GM12891 (cell line): ENCODE data around the gene SDC4.

Experiments
- POLR2A ChIP-seq: IDR thresholded peaks from 2 replicates; pipeline ENCODE4 v1.6.1; 2011; ENCODE audit warnings: low read depth, low read length, control low read depth
- POLR2AphosphoS5 ChIP-seq: IDR thresholded peaks from 2 replicates; pipeline ENCODE4 v1.6.1; 2011; ENCODE audit warnings: low read depth, low read length, control low read depth
- SPI1 ChIP-seq: IDR thresholded peaks from 2 replicates; pipeline ENCODE4 v1.6.1; 2011; ENCODE audit warnings: low read depth, low read length, control low read depth
- TAF1 ChIP-seq: IDR thresholded peaks from 2 replicates; pipeline ENCODE4 v1.6.1; 2011; ENCODE audit warnings: low read depth, low read length, control low read depth

DNA sequence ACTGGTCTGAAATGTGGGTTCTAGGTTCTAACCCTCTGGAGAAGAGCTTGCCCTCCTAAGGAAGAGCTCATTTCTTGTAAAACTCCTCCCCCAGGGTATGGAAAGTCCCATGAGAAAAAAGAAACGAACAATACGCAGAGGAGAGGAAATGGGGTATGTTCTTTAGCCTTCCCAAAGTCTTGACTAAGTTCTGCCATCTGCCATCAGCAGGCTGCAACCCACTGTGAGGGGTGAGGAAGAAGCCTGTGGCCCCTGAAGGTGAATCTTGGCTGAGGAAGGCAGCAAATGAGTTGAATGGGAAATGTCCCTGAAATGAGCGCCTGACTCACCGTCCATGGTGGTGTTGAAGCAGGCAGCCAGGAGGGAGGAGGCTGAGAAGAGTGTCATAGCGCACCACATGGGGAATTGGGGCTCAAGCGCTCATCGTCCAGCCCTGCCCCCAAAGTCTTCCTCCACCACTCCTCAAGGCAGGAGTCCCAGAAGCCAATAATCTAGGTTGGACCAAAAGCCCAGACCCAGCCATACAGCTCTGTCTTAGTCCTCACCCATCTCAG, 29.8 kb downstream of the SDC4 start:
- TF ChIP-seq POLR2A: no peak
- TF ChIP-seq POLR2AphosphoS5: no peak
- TF ChIP-seq TAF1: no peak
- TF ChIP-seq SPI1: no peak
